DOHH2 (cell line): ENCODE data around the gene TYMS.

Source experiments
- CTCF ChIP-seq: fragments of 200-600 bp; sonication (generic); IDR thresholded peaks from one replicate; pipeline ENCODE4 v1.5.1; 2014; ENCODE audit warnings: antibody characterized with exemption, mild to moderate bottlenecking, low read depth, low read length; ENCODE audit not compliant: poor library complexity, severe bottlenecking
- EZH2phosphoT487 ChIP-seq: fragments of 200-600 bp; sonication (generic); IDR thresholded peaks from 2 replicates; pipeline ENCODE4 v1.6.1; 2017; ENCODE audit warnings: borderline replicate concordance, mild to moderate bottlenecking, antibody characterized with exemption, low read length, moderate library complexity, mixed read lengths

GRCh38 chr18:685438-685837 lies 28.0 kb downstream of the TYMS start:
- TF ChIP-seq CTCF (no peak), EZH2phosphoT487 (no peak)
